PC-9 (cell line): ENCODE measurements around the gene IFNA8. TPM values are rescaled to one million over a fixed set of nuclear protein-coding genes. Genes with fewer than 3 reads are reported as not detected.

Source experiments
- BruUV-seq: library from RNA; stranded (reverse); fragments of 400-500 nt; replicated peaks from 2 replicates; lab custom pipeline; 2021; lab: Mats Ljungman, UMichigan
- CTCF ChIA-PET: fragments of 300-600 bp; sonication (Branson Sonifier 250); formaldehyde crosslinking; loops from one replicate; lab custom pipeline; 2022; ENCODE audit warnings: antibody characterized with exemption; lab: Charles Lee
- POLR2A ChIA-PET: fragments of 300-600 bp; sonication (Branson Sonifier 250); formaldehyde crosslinking; loops from one replicate; lab custom pipeline; 2022; ENCODE audit warnings: antibody characterized with exemption; ENCODE audit not compliant: unreplicated experiment; lab: Charles Lee
- DNase-seq, 2 experiments: peaks; one replicate each; pipeline versions ENCODE4 v3.0.0 to v3.0.0-alpha.2; 2015 to 2022; ENCODE audit warnings: mixed read lengths in 1 of 2
- H2AFZ ChIP-seq: fragments of 200-600 bp; sonication (generic); 2 replicates; pipeline ENCODE4 v1.8.1; 2017; ENCODE audit warnings: antibody characterized with exemption
- H3F3A ChIP-seq: fragments of 200-600 bp; sonication (generic); 2 replicates; pipeline ENCODE4 v1.8.1; 2017; ENCODE audit warnings: antibody characterized with exemption, mild to moderate bottlenecking, low read depth; ENCODE audit not compliant: insufficient read depth
- H3K27ac ChIP-seq: fragments of 200-600 bp; sonication (generic); 2 replicates; pipeline ENCODE4 v1.6.1; 2016; ENCODE audit warnings: mixed run types
- H3K27me3 ChIP-seq: fragments of 200-600 bp; sonication (generic); 2 replicates; pipeline ENCODE4 v1.6.1; 2016; ENCODE audit warnings: low read depth, mixed run types; ENCODE audit not compliant: insufficient read depth
- H3K36me3 ChIP-seq: fragments of 200-600 bp; sonication (generic); 2 replicates; pipeline ENCODE4 v1.6.1; 2016; ENCODE audit warnings: low read depth, mixed run types
- H3K4me1 ChIP-seq: fragments of 200-600 bp; sonication (generic); replicated peaks from 2 replicates; pipeline ENCODE4 v1.6.1; 2016; ENCODE audit warnings: mixed run types; ENCODE audit not compliant: insufficient read depth
- H3K4me2 ChIP-seq: fragments of 200-600 bp; sonication (generic); 2 replicates; pipeline ENCODE4 v1.6.1; 2017; ENCODE audit warnings: mixed run types
- H3K4me3 ChIP-seq: fragments of 200-600 bp; sonication (generic); 2 replicates; pipeline ENCODE4 v1.6.1; 2016; ENCODE audit warnings: mixed run types
- H3K79me2 ChIP-seq: fragments of 200-600 bp; sonication (generic); 2 replicates; pipeline ENCODE4 v1.6.1; 2017; ENCODE audit warnings: low read depth, mixed run types
- H3K9me2 ChIP-seq: fragments of 200-600 bp; sonication (generic); 2 replicates; pipeline ENCODE4 v1.8.1; 2017; ENCODE audit warnings: mild to moderate bottlenecking; ENCODE audit not compliant: insufficient read depth
- H3K9me3 ChIP-seq: fragments of 200-600 bp; sonication (generic); 2 replicates; pipeline ENCODE4 v1.8.1; 2016; ENCODE audit warnings: low read depth; ENCODE audit not compliant: insufficient read depth
- H4K20me1 ChIP-seq: fragments of 200-600 bp; sonication (generic); 2 replicates; pipeline ENCODE4 v1.8.1; 2017; ENCODE audit not compliant: insufficient read depth
- CTCF ChIP-seq: fragments of 200-600 bp; sonication (generic); conservative IDR thresholded peaks from 2 replicates; pipeline ENCODE4 v1.6.1; 2017; ENCODE audit warnings: mixed run types, antibody characterized with exemption, mild to moderate bottlenecking, moderate library complexity
- EZH2 ChIP-seq: fragments of 200-600 bp; sonication (generic); IDR thresholded peaks from 2 replicates; pipeline ENCODE4 v1.8.0; 2017; ENCODE audit warnings: antibody characterized with exemption, low read depth
- intact Hi-C: fragments of 100-400 bp; cut with micrococcal nuclease; formaldehyde crosslinking; loops from one replicate; pipeline ENCODE4 v1.10.0; 2022; ENCODE audit not compliant: unreplicated experiment
- total RNA-seq: library from RNA; stranded (reverse); gene quantifications from 2 replicates; pipeline ENCODE4 v1.2.3, GENCODE V29; 2021

The IFNA8 gene
- total RNA-seq, 1 experiment from 2014 or later, result not detected

- H3K4me3 ChIP-seq, result no peak overlapping the region
- TF ChIP-seq CTCF (no peak), EZH2 (no peak)
- POLR2A ChIA-PET, result no interaction called here
- no TSS peak for BruUV-seq
- H3K79me2 ChIP-seq, result no peaks in the 10 kb centered on the region
- no peaks in the 10 kb centered on the region for H3K9me2 ChIP-seq
- no peaks in the 10 kb centered on the region for H4K20me1 ChIP-seq
- no peak overlapping the region for H3K27ac ChIP-seq
- H3K9me3 ChIP-seq, result no peaks in the 10 kb centered on the region
- no peak overlapping the region for H2AFZ ChIP-seq
- intact Hi-C loops, result no loop called here
- no peak overlapping the region for H3K4me2 ChIP-seq
- H3K36me3 ChIP-seq, result no peaks in the 10 kb centered on the region
- no peaks in the 10 kb centered on the region for H3K27me3 ChIP-seq
- CTCF ChIA-PET, result no interaction called here
- no peak for DNase-seq
- no peaks in the 10 kb centered on the region for H3K4me1 ChIP-seq
- no peaks in the 10 kb centered on the region for H3F3A ChIP-seq
These were observed 3.2 kb downstream of the IFNA8 start for GRCh38 chr9:21412107-21412506.

- ChIA-PET POLR2A (no interaction called here), CTCF (no interaction called here)
- no peak for DNase-seq
- H3K4me2 ChIP-seq, result no peak overlapping the region
- intact Hi-C loops, result no loop called here
- H3K27ac ChIP-seq, result no peak overlapping the region
- no peak for TF ChIP-seq EZH2
- TF ChIP-seq CTCF, result no peak
- H2AFZ ChIP-seq, result no peak overlapping the region
- no peak overlapping the region for H3K4me3 ChIP-seq
- no peaks in the 10 kb centered on the region for H3K9me2 ChIP-seq
- H3K27me3 ChIP-seq, result no peaks in the 10 kb centered on the region
- BruUV-seq, result no TSS peak
- H3K9me3 ChIP-seq, result no peaks in the 10 kb centered on the region
- no peaks in the 10 kb centered on the region for H3K36me3 ChIP-seq
- H3K4me1 ChIP-seq, result no peaks in the 10 kb centered on the region
- H3K79me2 ChIP-seq, result no peaks in the 10 kb centered on the region
- no peaks in the 10 kb centered on the region for H4K20me1 ChIP-seq
- no peaks in the 10 kb centered on the region for H3F3A ChIP-seq
These were observed 4.2 kb downstream of the IFNA8 start for GRCh38 chr9:21413151-21413550.

GRCh38 chr9:21413624-21414023, 4.7 kb downstream of the IFNA8 start:
- ChIA-PET POLR2A (no interaction called here), CTCF (no interaction called here)
- Histone ChIP-seq H3K9me2 (no peaks in the 10 kb centered on the region), H3K27me3 (no peaks in the 10 kb centered on the region), H2AFZ (no peak overlapping the region), H3K79me2 (no peaks in the 10 kb centered on the region), H3F3A (no peaks in the 10 kb centered on the region), H3K4me3 (no peak overlapping the region), H3K9me3 (no peaks in the 10 kb centered on the region), H3K36me3 (no peaks in the 10 kb centered on the region), H3K27ac (no peak overlapping the region), H3K4me1 (no peaks in the 10 kb centered on the region), H3K4me2 (no peak overlapping the region), H4K20me1 (no peaks in the 10 kb centered on the region)
- intact Hi-C loops, result no loop called here
- TF ChIP-seq CTCF, result no peak
- TF ChIP-seq EZH2, result no peak
- BruUV-seq, result no TSS peak
- no peak for DNase-seq
